ENCODE data around the gene ADCYAP1. TPM values are rescaled to one million over a fixed set of nuclear protein-coding genes. Genes with fewer than 3 reads are reported as not detected.

The ADCYAP1 gene
- polyA plus RNA-seq, 4 donors: 0.17 to 0.22 (median 0.17) TPM; not detected in 1

GRCh38 chr18:908758-909724 lies 4.4 kb downstream of the ADCYAP1 start:
- no peak for DNase-seq (ENCODE audit: low read depth in 4 of 4, low spot score in 2 of 4)

- no peak for DNase-seq (ENCODE audit: low read depth in 4 of 4, low spot score in 2 of 4)
Observed at GRCh38 chr18:910247-910646, 5.6 kb downstream of the ADCYAP1 start.

GRCh38 chr18:911025-911424 lies 6.4 kb downstream of the ADCYAP1 start:
- no peak for DNase-seq (ENCODE audit: low read depth in 4 of 4, low spot score in 2 of 4)

GRCh38 chr18:911486-911885 lies 6.8 kb downstream of the ADCYAP1 start:
- no peak for DNase-seq (ENCODE audit: low read depth in 4 of 4, low spot score in 2 of 4)

- DNase-seq (ENCODE audit: low read depth in 4 of 4, low spot score in 2 of 4): no peak
Observed at GRCh38 chr18:916562-916961, 11.9 kb downstream of the ADCYAP1 start.

- DNase-seq (ENCODE audit: low read depth in 4 of 4, low spot score in 2 of 4): no peak
Observed at GRCh38 chr18:919078-919477, 14.4 kb downstream of the ADCYAP1 start.

GRCh38 chr18:923144-923866 lies 18.6 kb downstream of the ADCYAP1 start:
- no peak for DNase-seq (ENCODE audit: low read depth in 4 of 4, low spot score in 2 of 4)

- DNase-seq (ENCODE audit: low read depth in 4 of 4, low spot score in 2 of 4): no peak
Observed at GRCh38 chr18:924987-925386, 20.3 kb downstream of the ADCYAP1 start.

GRCh38 chr18:926946-927345 lies 22.3 kb downstream of the ADCYAP1 start:
- DNase-seq (ENCODE audit: low read depth in 4 of 4, low spot score in 2 of 4): no peak

- DNase-seq (ENCODE audit: low read depth in 4 of 4, low spot score in 2 of 4): no peak
Observed at GRCh38 chr18:933082-933481, 28.4 kb downstream of the ADCYAP1 start.

- no peak for DNase-seq (ENCODE audit: low read depth in 4 of 4, low spot score in 2 of 4)
Observed at GRCh38 chr18:934518-935133, 30.0 kb downstream of the ADCYAP1 start.

GRCh38 chr18:936941-937340 lies 32.3 kb downstream of the ADCYAP1 start:
- no peak for DNase-seq (ENCODE audit: low read depth in 4 of 4, low spot score in 2 of 4)

GRCh38 chr18:939166-939565 lies 34.5 kb downstream of the ADCYAP1 start:
- no peak for DNase-seq (ENCODE audit: low read depth in 4 of 4, low spot score in 2 of 4)

GRCh38 chr18:939958-940357 lies 35.3 kb downstream of the ADCYAP1 start:
- no peak for DNase-seq (ENCODE audit: low read depth in 4 of 4, low spot score in 2 of 4)

GRCh38 chr18:941331-941730 lies 36.7 kb downstream of the ADCYAP1 start:
- no peak for DNase-seq (ENCODE audit: low read depth in 4 of 4, low spot score in 2 of 4)

GRCh38 chr18:944440-944839 lies 39.8 kb downstream of the ADCYAP1 start:
- no peak for DNase-seq (ENCODE audit: low read depth in 4 of 4, low spot score in 2 of 4)

GRCh38 chr18:949724-950631 lies 45.3 kb downstream of the ADCYAP1 start:
- DNase-seq (ENCODE audit: low read depth in 4 of 4, low spot score in 2 of 4): no peak

- no peak for DNase-seq (ENCODE audit: low read depth in 4 of 4, low spot score in 2 of 4)
Observed at GRCh38 chr18:950882-951495, 46.3 kb downstream of the ADCYAP1 start.

GRCh38 chr18:955384-956066 lies 50.9 kb downstream of the ADCYAP1 start:
- no peak for DNase-seq (ENCODE audit: low read depth in 4 of 4, low spot score in 2 of 4)
